Measurements from ENCODE around the gene HDHD5.

Gene HDHD5

DNA sequence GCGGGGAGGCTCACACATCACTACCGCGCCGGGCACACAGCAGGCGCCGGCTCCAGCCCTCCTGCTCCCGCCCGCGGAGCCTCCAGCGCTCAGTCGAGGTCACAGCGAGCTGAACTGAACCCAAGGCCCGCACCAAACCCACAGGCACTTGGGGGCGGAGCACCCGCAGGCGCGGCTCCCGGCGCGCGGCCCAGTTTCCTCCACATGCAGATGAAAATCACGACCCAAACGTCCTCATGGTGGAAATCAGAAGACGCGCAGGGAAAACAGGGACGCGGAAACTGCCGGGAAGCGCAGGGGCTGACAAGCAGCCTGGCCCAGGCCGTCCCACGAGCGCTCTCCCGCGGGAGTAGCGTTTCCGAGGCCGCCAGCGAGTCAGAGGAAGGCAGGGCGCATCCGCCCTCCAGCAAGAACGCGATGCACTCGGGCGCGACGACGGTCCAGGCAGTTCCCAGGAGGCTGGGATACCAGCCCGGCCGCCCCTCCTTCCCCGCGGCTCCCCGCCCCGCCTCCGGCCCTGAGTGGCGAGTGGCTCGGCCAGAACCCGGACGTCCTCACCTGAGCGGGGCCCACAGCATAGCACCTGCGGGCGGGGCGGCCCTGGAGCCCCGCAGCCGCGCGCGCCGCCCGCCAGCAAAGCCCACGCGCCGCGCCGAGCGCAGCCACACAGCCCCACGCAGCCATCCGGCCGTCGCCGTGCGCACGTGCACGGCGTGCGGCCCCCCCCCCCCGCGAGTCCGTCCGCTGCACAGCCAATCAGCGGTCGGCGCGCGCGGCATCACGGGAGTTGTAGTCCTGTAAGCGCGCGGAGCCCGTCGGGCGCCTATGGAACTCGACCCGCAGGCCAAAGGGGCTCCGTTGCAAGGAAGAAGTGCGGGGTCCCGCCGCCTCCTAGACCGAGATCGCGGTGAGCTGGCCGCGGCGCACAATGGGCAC, at the start of gene HDHD5:
Gene HDHD5, minus strand, starts transcription at position 710 of the 936 bp plus-strand sequence. Its CDS starts 26 bp downstream, at position 684.
- peak; percentile 87 for DNase-seq (ENCODE audit: low read depth)
- H3K4me3 ChIP-seq (replicated peaks; ENCODE audit: low read depth, low read length), result peak within 1 kb of the TSS; percentile 72
- TF ChIP-seq, protein P1, sequence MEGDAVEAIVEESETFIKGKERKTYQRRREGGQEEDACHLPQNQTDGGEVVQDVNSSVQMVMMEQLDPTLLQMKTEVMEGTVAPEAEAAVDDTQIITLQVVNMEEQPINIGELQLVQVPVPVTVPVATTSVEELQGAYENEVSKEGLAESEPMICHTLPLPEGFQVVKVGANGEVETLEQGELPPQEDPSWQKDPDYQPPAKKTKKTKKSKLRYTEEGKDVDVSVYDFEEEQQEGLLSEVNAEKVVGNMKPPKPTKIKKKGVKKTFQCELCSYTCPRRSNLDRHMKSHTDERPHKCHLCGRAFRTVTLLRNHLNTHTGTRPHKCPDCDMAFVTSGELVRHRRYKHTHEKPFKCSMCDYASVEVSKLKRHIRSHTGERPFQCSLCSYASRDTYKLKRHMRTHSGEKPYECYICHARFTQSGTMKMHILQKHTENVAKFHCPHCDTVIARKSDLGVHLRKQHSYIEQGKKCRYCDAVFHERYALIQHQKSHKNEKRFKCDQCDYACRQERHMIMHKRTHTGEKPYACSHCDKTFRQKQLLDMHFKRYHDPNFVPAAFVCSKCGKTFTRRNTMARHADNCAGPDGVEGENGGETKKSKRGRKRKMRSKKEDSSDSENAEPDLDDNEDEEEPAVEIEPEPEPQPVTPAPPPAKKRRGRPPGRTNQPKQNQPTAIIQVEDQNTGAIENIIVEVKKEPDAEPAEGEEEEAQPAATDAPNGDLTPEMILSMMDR (IDR thresholded peaks at IDR 0.05; ENCODE audit: low read length, missing control alignments), result no peak

DNA sequence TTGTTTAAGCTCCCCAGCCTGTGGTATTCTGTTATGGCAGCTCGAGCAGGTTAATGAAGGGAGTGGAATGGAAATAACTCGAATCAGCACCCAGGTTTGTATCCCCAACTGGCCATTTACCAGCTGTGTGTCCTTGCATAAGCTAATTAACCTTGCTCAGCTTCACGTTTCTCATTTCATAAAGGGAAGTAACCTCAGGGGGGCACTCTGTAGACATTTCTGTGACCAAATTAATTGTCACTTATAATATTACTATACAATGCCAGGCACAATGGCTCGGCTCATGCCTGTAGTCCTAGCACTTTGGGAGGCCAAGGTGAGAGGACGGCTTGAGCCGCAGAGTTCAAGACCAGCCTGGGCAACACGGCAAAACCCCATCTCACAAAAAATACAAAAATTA, 46.4 kb upstream of the HDHD5 start:
- TF ChIP-seq, protein P1 (IDR thresholded peaks at IDR 0.05; ENCODE audit: low read length, missing control alignments), result no peak
- H3K4me3 ChIP-seq (replicated peaks; ENCODE audit: low read depth, low read length), result no peak overlapping the region
- DNase-seq (ENCODE audit: low read depth), result no peak

DNA sequence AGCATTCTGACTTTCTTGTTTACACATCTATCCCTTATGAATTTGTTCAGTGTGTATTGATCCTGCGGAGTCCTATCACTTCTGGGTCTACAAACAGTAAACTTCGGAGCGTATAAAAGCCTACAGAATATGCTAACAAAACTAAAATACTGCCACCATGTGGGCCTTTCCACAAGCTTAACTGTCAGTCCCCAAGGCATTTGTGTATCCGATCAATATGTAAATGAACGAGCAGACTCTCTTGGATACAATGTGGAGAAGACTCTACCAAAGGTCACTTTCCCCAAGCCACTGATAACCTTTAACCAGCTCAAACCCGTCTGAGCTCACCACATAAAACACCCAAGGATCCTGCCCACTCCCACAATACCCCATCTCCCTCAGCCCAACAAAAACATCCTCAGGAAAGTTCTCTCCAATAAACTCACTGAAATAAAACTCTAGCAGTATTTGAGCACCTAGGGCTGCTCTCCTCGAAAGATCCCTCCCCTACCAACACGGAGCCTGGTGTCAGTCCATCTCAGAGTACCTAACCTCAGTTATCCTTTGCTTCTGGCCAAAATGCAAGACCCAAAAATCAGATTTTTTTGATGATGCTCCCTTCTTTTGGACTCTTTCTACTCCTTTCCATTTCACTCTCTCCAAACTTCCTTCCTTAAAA, 42.3 kb upstream of the HDHD5 start:
- TF ChIP-seq, protein P1 (IDR thresholded peaks at IDR 0.05; ENCODE audit: low read length, missing control alignments), result peak; percentile 34
- H3K4me3 ChIP-seq (replicated peaks; ENCODE audit: low read depth, low read length), result no peak overlapping the region
- peak; percentile 29 for DNase-seq (ENCODE audit: low read depth)

DNA sequence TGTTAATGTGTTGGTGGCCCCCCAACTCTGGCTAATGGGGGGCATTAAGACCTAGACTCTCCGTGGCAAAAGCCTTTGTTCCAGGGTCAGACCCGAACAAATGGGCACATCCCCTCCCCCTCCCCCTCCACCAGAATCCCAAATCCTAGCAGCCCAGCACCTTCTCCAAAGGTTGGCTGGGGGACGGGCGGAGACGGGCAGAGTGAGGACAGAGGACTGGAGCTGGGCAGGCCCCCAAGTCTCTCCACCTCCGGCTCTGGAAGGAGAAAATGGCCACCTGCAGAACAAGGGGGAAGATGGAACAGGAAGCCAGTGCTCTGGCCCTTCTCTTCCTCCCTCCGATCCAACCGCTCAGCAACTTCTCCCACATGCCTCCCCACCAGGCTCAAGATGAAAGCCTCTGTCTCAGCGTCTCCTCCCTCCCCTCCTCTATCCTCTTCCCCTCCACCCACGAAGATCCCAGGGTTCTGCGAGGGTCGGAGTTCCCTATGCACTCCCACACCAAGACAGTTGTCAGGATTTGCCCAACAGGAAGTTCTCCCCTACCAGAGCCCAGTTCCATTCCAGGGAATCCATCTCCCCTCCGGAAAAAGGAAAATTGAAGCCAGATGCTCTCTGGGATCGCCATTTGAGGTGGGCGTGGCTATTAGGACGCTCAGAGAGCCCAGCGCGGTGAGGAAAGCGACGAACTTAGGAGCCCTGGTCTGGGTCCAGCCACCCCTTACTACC, 40.1 kb upstream of the HDHD5 start:
- peak; percentile 64 for DNase-seq (ENCODE audit: low read depth)
- peak overlapping the region; percentile 34 for H3K4me3 ChIP-seq (replicated peaks; ENCODE audit: low read depth, low read length)
- TF ChIP-seq, protein P1 (IDR thresholded peaks at IDR 0.05; ENCODE audit: low read length, missing control alignments), result no peak

DNA sequence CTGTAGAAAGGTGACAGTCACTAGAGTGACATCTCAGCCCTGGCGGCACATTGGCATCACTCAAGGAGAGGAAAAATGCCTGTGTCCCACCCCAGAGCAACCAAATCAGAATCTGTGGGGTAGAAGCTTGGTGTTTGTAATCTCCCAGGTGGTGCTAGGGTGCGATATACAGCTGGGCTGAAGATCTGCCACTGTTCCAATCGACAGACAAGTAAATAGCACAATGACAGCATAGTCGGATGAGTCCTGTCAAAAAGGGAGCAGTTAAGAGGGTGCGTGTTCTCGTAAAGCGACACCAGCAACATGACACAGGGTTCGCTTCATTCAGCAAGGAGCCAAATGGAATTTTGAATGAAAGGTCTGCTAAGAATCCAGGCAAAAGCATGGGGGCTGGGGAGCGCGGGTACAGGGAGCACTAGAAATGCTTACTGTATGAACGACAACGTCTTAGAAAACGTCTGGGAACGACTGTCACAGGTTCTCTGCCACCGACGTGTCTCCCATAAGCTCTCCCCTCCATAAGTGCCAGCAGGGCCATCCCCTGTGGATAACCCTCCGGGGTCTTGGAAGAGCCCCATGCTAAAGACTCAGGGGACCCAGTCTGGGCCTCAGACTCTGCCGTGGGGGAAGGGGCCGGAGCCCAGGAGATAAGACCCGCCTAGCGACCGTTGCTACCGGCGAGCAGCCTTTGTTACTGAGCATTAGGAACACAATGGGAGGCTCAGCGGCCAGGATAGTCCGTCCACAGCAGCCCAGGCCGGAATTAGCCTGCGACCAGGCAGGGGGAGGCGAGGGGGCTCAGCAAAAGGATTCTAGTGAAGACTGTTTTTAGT, 39.3 kb upstream of the HDHD5 start:
- TF ChIP-seq, protein P1 (IDR thresholded peaks at IDR 0.05; ENCODE audit: low read length, missing control alignments), result no peak
- peak overlapping the region; percentile 34 for H3K4me3 ChIP-seq (replicated peaks; ENCODE audit: low read depth, low read length)
- peak; percentile 35 for DNase-seq (ENCODE audit: low read depth)

DNA sequence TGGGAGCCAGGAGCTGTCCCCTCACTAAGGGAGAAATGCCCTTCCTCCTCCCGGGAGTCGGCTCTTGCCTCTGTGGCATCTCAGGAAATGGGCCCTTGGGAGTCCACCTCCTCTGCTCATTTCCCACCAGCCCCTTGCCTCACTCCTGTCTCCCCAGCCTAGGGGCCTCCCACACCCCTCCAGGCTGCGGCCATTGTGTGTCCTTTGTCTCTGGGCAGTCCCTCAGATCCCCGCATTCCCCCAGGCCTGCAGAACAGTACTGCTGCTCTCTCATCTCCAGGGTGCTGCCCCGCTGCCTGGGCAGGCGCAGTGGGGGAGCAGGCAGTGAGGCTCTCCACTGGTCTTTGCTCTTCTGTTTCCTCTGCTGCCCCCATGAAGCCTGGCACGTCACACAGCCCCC, 35.1 kb upstream of the HDHD5 start:
- TF ChIP-seq, protein P1 (IDR thresholded peaks at IDR 0.05; ENCODE audit: low read length, missing control alignments), result no peak
- no peak for DNase-seq (ENCODE audit: low read depth)
- no peak overlapping the region for H3K4me3 ChIP-seq (replicated peaks; ENCODE audit: low read depth, low read length)
